Measurements from ENCODE around the gene HCAR3.
"Not testable (repeated sequence)": the region's sequence is repeated elsewhere in the genome, so short reads cannot be mapped to it uniquely, and the experiment has no call there.

DNA sequence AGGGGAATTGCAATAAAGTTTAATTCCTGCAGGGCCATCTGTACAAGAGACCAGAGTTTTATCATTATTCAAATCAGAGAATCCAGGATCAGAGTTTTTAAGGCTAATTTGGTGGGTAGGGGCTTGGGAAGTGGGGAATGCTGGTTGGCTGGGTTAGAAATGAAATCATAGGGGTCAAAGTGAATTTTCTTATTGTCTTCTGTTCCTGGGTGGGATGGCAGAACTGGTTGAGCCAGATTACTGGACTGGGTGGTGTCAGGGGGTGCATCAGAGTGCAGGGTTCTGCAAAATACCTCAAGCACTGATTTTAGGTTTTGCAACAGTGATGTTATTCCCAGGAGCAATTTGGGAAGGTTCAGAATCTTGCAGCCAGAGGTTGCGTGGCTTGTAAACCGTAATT lies 19.7 kb downstream of the HCAR3 start:
- TF ChIP-seq, protein P1, sequence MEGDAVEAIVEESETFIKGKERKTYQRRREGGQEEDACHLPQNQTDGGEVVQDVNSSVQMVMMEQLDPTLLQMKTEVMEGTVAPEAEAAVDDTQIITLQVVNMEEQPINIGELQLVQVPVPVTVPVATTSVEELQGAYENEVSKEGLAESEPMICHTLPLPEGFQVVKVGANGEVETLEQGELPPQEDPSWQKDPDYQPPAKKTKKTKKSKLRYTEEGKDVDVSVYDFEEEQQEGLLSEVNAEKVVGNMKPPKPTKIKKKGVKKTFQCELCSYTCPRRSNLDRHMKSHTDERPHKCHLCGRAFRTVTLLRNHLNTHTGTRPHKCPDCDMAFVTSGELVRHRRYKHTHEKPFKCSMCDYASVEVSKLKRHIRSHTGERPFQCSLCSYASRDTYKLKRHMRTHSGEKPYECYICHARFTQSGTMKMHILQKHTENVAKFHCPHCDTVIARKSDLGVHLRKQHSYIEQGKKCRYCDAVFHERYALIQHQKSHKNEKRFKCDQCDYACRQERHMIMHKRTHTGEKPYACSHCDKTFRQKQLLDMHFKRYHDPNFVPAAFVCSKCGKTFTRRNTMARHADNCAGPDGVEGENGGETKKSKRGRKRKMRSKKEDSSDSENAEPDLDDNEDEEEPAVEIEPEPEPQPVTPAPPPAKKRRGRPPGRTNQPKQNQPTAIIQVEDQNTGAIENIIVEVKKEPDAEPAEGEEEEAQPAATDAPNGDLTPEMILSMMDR (IDR thresholded peaks at IDR 0.05; ENCODE audit: low read depth, low read length, poor library complexity, severe bottlenecking): not testable (repeated sequence)
- TF ChIP-seq EZH2phosphoT487 (IDR thresholded peaks at IDR 0.05; ENCODE audit: borderline replicate concordance, low read length): not testable (repeated sequence)

Measured in DOHH2 (cell line).